ENCODE measurements around the gene BLOC1S6. TPM values are rescaled to one million over a fixed set of nuclear protein-coding genes. Genes with fewer than 3 reads are reported as not detected.

BLOC1S6 gene
- total and polyA plus RNA-seq, 9 of the 15 experiments (the other 6 are each of a cell fraction or from before 2014, with no cell fraction given): 18.2 to 72.4 (median 38.4) TPM

GRCh38 chr15:45583731-45584639 is 3.2 kb upstream of the BLOC1S6 start (continued):
- TF ChIP-seq PRMT5 (CRISPR knock-in tag; IDR thresholded peaks at IDR 0.05) (no peak), CBX5 (IDR thresholded peaks at IDR 0.05; ENCODE audit: borderline replicate concordance, low read depth) (no peak), YBX1 (IDR thresholded peaks at IDR 0.05) (no peak), ETV5 (CRISPR knock-in tag; IDR thresholded peaks at IDR 0.05; ENCODE audit: low read depth) (no peak), ZNF384 (IDR thresholded peaks at IDR 0.05; ENCODE audit: low read depth, low read length) (no peak), HOMEZ (CRISPR knock-in tag; IDR thresholded peaks at IDR 0.05) (peak; percentile 95), ETV1 (tag; conservative IDR thresholded peaks at IDR 0.05; ENCODE audit: low read depth) (peak; percentile 90), RHOXF2B (CRISPR knock-in tag; conservative IDR thresholded peaks at IDR 0.05) (peak; percentile 92), ZNF140 (CRISPR knock-in tag; IDR thresholded peaks at IDR 0.05) (peak; percentile 68; the same call in 1 of the 2 replicates), ZNF584 (CRISPR knock-in tag; IDR thresholded peaks at IDR 0.05; ENCODE audit: low read depth) (peak; percentile 99), POLR2B (IDR thresholded peaks at IDR 0.05; ENCODE audit: low read depth, partially characterized antibody) (no peak), FIP1L1 (IDR thresholded peaks at IDR 0.05; ENCODE audit: low read depth, low read length, poor library complexity, severe bottlenecking) (no peak)
- TF ChIP-seq, protein P1, sequence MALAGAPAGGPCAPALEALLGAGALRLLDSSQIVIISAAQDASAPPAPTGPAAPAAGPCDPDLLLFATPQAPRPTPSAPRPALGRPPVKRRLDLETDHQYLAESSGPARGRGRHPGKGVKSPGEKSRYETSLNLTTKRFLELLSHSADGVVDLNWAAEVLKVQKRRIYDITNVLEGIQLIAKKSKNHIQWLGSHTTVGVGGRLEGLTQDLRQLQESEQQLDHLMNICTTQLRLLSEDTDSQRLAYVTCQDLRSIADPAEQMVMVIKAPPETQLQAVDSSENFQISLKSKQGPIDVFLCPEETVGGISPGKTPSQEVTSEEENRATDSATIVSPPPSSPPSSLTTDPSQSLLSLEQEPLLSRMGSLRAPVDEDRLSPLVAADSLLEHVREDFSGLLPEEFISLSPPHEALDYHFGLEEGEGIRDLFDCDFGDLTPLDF (CRISPR knock-in tag; IDR thresholded peaks at IDR 0.05): no peak
- TF ChIP-seq, protein P2, sequence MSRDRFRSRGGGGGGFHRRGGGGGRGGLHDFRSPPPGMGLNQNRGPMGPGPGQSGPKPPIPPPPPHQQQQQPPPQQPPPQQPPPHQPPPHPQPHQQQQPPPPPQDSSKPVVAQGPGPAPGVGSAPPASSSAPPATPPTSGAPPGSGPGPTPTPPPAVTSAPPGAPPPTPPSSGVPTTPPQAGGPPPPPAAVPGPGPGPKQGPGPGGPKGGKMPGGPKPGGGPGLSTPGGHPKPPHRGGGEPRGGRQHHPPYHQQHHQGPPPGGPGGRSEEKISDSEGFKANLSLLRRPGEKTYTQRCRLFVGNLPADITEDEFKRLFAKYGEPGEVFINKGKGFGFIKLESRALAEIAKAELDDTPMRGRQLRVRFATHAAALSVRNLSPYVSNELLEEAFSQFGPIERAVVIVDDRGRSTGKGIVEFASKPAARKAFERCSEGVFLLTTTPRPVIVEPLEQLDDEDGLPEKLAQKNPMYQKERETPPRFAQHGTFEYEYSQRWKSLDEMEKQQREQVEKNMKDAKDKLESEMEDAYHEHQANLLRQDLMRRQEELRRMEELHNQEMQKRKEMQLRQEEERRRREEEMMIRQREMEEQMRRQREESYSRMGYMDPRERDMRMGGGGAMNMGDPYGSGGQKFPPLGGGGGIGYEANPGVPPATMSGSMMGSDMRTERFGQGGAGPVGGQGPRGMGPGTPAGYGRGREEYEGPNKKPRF (IDR thresholded peaks at IDR 0.05; ENCODE audit: low read depth, low read length): no peak
- TF ChIP-seq, protein P3, sequence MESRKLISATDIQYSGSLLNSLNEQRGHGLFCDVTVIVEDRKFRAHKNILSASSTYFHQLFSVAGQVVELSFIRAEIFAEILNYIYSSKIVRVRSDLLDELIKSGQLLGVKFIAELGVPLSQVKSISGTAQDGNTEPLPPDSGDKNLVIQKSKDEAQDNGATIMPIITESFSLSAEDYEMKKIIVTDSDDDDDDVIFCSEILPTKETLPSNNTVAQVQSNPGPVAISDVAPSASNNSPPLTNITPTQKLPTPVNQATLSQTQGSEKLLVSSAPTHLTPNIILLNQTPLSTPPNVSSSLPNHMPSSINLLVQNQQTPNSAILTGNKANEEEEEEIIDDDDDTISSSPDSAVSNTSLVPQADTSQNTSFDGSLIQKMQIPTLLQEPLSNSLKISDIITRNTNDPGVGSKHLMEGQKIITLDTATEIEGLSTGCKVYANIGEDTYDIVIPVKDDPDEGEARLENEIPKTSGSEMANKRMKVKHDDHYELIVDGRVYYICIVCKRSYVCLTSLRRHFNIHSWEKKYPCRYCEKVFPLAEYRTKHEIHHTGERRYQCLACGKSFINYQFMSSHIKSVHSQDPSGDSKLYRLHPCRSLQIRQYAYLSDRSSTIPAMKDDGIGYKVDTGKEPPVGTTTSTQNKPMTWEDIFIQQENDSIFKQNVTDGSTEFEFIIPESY (CRISPR knock-in tag; IDR thresholded peaks at IDR 0.05): 0 out of 2 replicates have a peak, but pooled peaks have one; percentile 9
- TF ChIP-seq, protein P4, sequence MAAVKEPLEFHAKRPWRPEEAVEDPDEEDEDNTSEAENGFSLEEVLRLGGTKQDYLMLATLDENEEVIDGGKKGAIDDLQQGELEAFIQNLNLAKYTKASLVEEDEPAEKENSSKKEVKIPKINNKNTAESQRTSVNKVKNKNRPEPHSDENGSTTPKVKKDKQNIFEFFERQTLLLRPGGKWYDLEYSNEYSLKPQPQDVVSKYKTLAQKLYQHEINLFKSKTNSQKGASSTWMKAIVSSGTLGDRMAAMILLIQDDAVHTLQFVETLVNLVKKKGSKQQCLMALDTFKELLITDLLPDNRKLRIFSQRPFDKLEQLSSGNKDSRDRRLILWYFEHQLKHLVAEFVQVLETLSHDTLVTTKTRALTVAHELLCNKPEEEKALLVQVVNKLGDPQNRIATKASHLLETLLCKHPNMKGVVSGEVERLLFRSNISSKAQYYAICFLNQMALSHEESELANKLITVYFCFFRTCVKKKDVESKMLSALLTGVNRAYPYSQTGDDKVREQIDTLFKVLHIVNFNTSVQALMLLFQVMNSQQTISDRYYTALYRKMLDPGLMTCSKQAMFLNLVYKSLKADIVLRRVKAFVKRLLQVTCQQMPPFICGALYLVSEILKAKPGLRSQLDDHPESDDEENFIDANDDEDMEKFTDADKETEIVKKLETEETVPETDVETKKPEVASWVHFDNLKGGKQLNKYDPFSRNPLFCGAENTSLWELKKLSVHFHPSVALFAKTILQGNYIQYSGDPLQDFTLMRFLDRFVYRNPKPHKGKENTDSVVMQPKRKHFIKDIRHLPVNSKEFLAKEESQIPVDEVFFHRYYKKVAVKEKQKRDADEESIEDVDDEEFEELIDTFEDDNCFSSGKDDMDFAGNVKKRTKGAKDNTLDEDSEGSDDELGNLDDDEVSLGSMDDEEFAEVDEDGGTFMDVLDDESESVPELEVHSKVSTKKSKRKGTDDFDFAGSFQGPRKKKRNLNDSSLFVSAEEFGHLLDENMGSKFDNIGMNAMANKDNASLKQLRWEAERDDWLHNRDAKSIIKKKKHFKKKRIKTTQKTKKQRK (IDR thresholded peaks at IDR 0.05; ENCODE audit: borderline replicate concordance, low read depth, low read length): no peak

Measured in K562 (cell line).